Stimulated activated naive CD8-positive, alpha-beta T cell treated with anti-CD3 and anti-CD28 coated beads, Interleukin-15, amount 100 ng/mL, for 72 hours (primary cell): ENCODE data around the gene POLDIP3.
"Not testable (repeated sequence)": the region's sequence is repeated elsewhere in the genome, so short reads cannot be mapped to it uniquely, and the experiment has no call there.

ENCODE experiments used
- ATAC-seq: fragments of 150-1000 bp; cut with Tn5 transposase; 2 replicates; pipeline ENCODE4 v1.10.0; 2021; ENCODE audit warnings: mild to moderate bottlenecking, moderate library complexity
- DNase-seq, 2 donors: peaks; one replicate each; pipeline ENCODE4 v3.0.0; 2021 to 2022
- H3K27ac Mint-ChIP-seq, 2 donors: one replicate each; pipeline ENCODE4 v1.8.0; 2022; ENCODE audit warnings: mild to moderate bottlenecking in 2 of 2, mixed read lengths in 2 of 2, moderate library complexity in 2 of 2
- H3K27me3 Mint-ChIP-seq: one replicate; pipeline ENCODE4 v1.8.0; 2022; ENCODE audit warnings: mixed read lengths
- H3K4me1 Mint-ChIP-seq: one replicate; pipeline ENCODE4 v1.8.0; 2022; ENCODE audit warnings: mild to moderate bottlenecking, mixed read lengths
- H3K4me3 Mint-ChIP-seq, 2 donors: one replicate each; pipeline ENCODE4 v1.8.0; 2022; ENCODE audit warnings: mild to moderate bottlenecking in 2 of 2, mixed read lengths in 2 of 2, moderate library complexity in 1 of 2
- H3K9me3 Mint-ChIP-seq, 2 donors: one replicate each; pipeline ENCODE4 v1.8.0; 2022; ENCODE audit warnings: mixed read lengths in 2 of 2

The POLDIP3 gene

GRCh38 chr22:42585096-42585495 is 29.6 kb downstream of the POLDIP3 start:
- H3K27ac Mint-ChIP-seq = peak overlapping the region in 1 of 2 donors; percentile 79
- H3K4me1 Mint-ChIP-seq = peaks cover 23% of the 10 kb centered on the region
- no peak overlapping the region for H3K4me3 Mint-ChIP-seq

DNA sequence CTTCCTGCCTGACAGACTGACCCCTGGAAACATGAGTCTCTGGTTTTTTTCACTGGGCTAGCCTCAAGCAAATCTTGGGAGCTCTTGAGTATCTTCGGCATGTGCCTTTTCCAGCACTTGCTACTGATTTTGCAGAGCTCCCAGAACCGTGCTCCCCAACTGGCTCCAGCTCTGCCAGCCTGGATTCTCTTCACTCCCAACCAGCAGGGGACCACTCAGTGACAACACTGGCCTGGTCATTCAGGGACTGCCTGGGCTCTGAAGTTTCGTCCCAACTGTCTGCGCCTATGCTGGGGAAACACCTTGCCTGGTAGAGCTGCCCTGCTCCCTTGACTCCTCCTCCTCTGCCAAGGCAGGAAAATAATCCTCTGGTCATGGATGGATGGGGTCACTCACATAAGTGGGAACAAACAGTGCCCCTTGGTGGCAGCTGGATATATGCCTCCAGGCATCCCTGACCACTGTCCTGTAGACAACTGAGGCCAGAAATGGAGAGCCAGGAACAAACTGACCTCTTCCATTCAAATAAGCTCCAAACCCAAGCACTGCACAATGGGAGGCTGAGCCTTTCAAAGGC is 30.2 kb downstream of the POLDIP3 start:
- H3K27me3 Mint-ChIP-seq = no peaks in the 10 kb centered on the region
- no peaks in the 10 kb centered on the region for H3K9me3 Mint-ChIP-seq
- DNase-seq (no peak), ATAC-seq (no peak)
- H3K4me3 Mint-ChIP-seq = no peak overlapping the region
- peak overlapping the region in 1 of 2 donors; percentile 79 for H3K27ac Mint-ChIP-seq
- H3K4me1 Mint-ChIP-seq = peaks cover 26% of the 10 kb centered on the region

More at GRCh38 chr22:42585096-42585495, 29.6 kb downstream of the POLDIP3 start:
- Mint-ChIP-seq H3K9me3 (no peaks in the 10 kb centered on the region), H3K27me3 (no peaks in the 10 kb centered on the region)
- DNase-seq = no peak
- ATAC-seq = no peak

DNA sequence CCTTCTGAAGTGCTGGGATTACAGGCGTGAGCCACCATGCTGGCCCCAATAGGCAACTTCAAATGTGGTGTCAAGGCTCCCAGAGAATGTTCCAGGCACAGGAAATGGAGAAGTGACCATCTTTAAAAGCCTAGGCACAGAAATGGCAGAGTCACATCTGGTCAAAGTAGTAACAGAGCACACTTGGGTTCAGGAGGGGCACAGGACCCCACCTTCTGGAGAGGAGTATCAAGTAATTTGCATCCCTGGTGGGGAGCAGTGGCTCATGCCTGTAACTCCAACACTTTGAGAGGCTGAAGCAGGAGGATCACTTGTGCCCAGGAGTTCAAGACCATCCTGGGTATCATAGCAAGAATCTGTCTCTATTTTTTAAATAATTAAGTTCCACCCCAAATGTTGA is 31.7 kb downstream of the POLDIP3 start:
- Mint-ChIP-seq H3K27me3 (no peaks in the 10 kb centered on the region), H3K4me1 (peaks cover 26% of the 10 kb centered on the region), H3K27ac (no peak overlapping the region), H3K4me3 (no peak overlapping the region), H3K9me3 (no peaks in the 10 kb centered on the region)
- DNase-seq = no peak
- ATAC-seq = no peak

- Mint-ChIP-seq H3K9me3 (no peaks in the 10 kb centered on the region), H3K27me3 (no peaks in the 10 kb centered on the region), H3K4me1 (peaks cover 26% of the 10 kb centered on the region), H3K4me3 (peak overlapping the region; percentile 97 to 100), H3K27ac (peak overlapping the region; percentile 57 to 79)
- ATAC-seq (peak; percentile 90), DNase-seq (peak; percentile 74 to 80)
Observed at GRCh38 chr22:42581762-42582716, 32.6 kb downstream of the POLDIP3 start.

GRCh38 chr22:42581194-42581761 is 33.4 kb downstream of the POLDIP3 start:
- not testable (repeated sequence) for H3K27me3 Mint-ChIP-seq, DNase-seq, H3K9me3 Mint-ChIP-seq
- ATAC-seq = peak; percentile 25
- H3K4me1 Mint-ChIP-seq = peaks cover 26% of the 10 kb centered on the region
- peak overlapping the region; percentile 94 to 98 for H3K27ac Mint-ChIP-seq
- peak overlapping the region; percentile 97 to 100 for H3K4me3 Mint-ChIP-seq

DNA sequence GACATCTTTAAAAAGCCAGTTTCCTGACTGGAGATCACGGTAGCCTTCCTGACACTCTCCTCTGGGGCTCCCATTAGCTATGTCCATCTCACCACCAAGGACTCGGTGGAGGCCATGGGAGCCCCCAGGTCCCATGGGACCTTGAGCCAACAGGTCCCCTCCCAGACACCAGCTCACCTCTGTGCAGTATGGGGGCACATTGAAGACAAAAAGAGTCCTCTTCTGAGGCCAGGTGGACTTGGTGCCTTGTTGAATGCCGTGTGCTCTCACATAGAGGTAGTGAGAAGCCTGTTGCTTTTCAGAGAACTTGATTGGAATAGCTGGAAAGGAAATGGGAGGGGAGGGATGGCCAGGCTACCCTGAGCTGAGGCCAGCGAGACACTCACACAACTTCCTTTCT is 34.6 kb downstream of the POLDIP3 start:
- Mint-ChIP-seq H3K4me3 (peak overlapping the region in 1 of 2 donors; percentile 51), H3K4me1 (peaks cover 26% of the 10 kb centered on the region)
- ATAC-seq, H3K9me3 Mint-ChIP-seq, DNase-seq, H3K27me3 Mint-ChIP-seq, H3K27ac Mint-ChIP-seq: not testable (repeated sequence)

- ATAC-seq (no peak), DNase-seq (no peak)
- no peaks in the 10 kb centered on the region for H3K27me3 Mint-ChIP-seq
- H3K27ac Mint-ChIP-seq = peak overlapping the region in 1 of 2 donors; percentile 54
- no peak overlapping the region for H3K4me3 Mint-ChIP-seq
- no peaks in the 10 kb centered on the region for H3K9me3 Mint-ChIP-seq
- peaks cover 23% of the 10 kb centered on the region for H3K4me1 Mint-ChIP-seq
Observed at GRCh38 chr22:42577623-42578240, 37.0 kb downstream of the POLDIP3 start.

GRCh38 chr22:42577141-42577540 is 37.5 kb downstream of the POLDIP3 start:
- H3K4me3 Mint-ChIP-seq, H3K9me3 Mint-ChIP-seq, H3K27me3 Mint-ChIP-seq, DNase-seq, ATAC-seq: not testable (repeated sequence)
- H3K4me1 Mint-ChIP-seq = peaks cover 17% of the 10 kb centered on the region
- peak overlapping the region; percentile 12 to 74 for H3K27ac Mint-ChIP-seq

DNA sequence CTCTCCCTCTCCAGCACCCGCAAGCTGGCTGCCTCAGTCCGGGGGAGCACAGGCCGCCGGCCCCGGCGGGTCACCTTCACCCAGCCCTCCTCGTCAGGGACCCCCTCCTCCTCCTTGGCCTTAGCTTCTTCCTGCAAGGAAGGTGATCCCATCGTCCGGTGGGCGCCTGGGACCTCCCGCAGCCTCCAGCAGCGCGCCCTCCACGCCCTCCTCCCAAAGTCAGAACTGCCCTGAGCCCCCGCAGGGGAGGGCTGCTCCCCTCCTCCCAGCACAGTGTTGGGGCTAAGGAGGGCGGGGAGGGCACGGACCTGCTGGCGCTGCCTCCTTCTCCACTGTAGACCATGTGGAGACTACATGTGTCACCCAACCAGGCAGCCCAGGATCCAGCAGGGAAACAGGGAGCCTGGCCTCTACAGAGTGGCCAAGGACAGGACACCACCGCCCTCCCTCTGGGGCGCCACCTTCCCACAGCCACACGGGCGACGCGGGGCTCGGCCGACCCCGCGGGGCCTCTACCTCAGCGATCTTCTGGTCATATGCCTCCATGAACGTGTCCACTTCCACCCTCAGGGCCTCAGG is 38.6 kb downstream of the POLDIP3 start:
- H3K9me3 Mint-ChIP-seq, H3K27me3 Mint-ChIP-seq, DNase-seq, H3K4me3 Mint-ChIP-seq, H3K4me1 Mint-ChIP-seq: not testable (repeated sequence)
- ATAC-seq = peak; percentile 20
- peak overlapping the region in 1 of 2 donors; percentile 19 for H3K27ac Mint-ChIP-seq

- ATAC-seq = not testable (repeated sequence)
Observed at GRCh38 chr22:42574468-42574867, 40.2 kb downstream of the POLDIP3 start.

DNA sequence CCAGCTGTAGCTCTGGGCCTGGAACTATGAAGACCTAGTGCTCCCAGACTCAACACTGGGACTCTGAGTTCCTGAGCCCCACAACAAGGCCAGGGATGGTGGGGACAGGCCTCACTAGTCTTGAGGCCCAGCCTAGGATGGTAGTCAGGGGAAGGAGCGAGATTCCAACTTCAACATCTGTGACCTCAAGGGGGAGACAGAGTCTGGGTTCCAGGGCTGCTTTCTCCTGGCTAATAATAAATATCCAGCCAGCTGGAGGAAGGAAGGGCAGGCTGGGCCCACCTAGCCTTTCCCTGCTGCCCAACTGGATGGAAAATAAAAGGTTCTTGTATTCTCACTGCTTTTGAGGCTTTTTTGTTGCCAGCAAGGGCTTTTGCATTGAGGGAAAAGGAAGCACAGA is 40.6 kb downstream of the POLDIP3 start:
- H3K4me3 Mint-ChIP-seq, H3K9me3 Mint-ChIP-seq, H3K4me1 Mint-ChIP-seq, DNase-seq, H3K27me3 Mint-ChIP-seq, ATAC-seq: not testable (repeated sequence)
- peak overlapping the region in 1 of 2 donors; percentile 25 for H3K27ac Mint-ChIP-seq

More at GRCh38 chr22:42574468-42574867, 40.2 kb downstream of the POLDIP3 start:
- H3K27me3 Mint-ChIP-seq, H3K9me3 Mint-ChIP-seq, DNase-seq, H3K4me1 Mint-ChIP-seq, H3K4me3 Mint-ChIP-seq: not testable (repeated sequence)
- peak overlapping the region in 1 of 2 donors; percentile 25 for H3K27ac Mint-ChIP-seq

GRCh38 chr22:42571068-42571467 is 43.6 kb downstream of the POLDIP3 start:
- not testable (repeated sequence) for H3K4me3 Mint-ChIP-seq, H3K27me3 Mint-ChIP-seq, DNase-seq, ATAC-seq, H3K9me3 Mint-ChIP-seq, H3K4me1 Mint-ChIP-seq
- H3K27ac Mint-ChIP-seq = peak overlapping the region in 1 of 2 donors; percentile 34

DNA sequence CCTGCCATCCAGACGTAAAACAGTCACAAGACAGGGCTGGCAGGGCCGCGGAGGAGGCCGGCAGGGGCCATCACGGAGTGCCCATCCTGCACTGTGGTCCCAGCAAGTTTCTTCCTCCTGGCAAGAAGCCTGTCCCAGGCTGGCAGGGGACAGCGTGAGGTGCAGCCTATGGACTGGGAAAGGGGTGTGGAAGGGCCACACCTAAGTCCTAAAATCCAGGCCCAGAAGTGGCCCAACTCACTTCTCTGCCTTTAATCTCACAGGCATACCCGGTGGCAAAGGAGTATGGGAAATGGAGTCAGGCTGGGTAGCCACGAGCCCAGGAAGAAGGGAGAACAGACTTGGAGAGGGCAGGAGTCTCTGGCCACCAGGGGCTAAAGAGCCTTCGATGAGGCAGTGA is 44.1 kb downstream of the POLDIP3 start:
- not testable (repeated sequence) for H3K4me3 Mint-ChIP-seq, ATAC-seq, DNase-seq, H3K27me3 Mint-ChIP-seq, H3K27ac Mint-ChIP-seq, H3K4me1 Mint-ChIP-seq, H3K9me3 Mint-ChIP-seq

DNA sequence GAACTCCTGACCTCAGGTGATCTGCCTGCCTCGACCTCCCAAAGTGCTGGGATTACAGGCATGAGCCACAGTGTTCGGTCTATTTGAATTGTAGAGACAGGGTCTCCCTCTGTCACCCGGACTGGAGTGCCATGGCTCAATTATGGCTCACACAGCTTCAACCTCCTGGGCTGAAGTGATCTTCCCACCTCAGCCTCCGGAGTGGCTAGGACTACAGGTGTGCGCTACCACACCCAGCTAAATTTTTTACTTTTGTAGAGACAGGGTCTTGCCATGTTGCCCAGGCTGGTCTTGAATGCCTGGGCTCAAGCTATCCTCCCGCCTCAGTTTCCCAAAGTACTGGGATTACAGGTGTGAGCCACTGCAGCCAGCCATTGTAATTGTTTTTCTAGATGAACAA is 46.7 kb downstream of the POLDIP3 start:
- H3K27ac Mint-ChIP-seq = peak overlapping the region in 1 of 2 donors; percentile 27
- not testable (repeated sequence) for H3K9me3 Mint-ChIP-seq, H3K27me3 Mint-ChIP-seq, ATAC-seq, DNase-seq, H3K4me1 Mint-ChIP-seq, H3K4me3 Mint-ChIP-seq

DNA sequence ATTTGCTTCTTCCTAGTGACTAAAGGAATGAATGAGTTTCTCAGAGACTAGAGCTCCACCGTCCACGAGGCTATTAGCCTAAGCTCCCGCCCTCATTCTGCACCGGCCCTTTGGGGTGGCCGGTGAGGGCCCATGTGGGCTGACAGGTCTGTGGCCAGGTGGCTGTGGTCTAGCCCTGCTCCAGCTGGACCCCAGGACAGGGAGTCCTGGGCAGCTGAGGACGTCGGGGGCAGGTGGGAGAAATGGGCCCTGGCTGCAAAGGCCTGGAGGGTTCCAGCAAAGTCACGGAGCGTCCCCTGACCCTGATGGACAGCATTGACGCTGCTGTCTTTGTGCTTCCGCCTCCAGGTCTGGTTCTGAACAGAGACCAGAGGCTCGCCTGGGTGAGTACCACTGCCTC is 48.7 kb downstream of the POLDIP3 start:
- Mint-ChIP-seq H3K4me1 (peaks cover 10% of the 10 kb centered on the region), H3K9me3 (no peaks in the 10 kb centered on the region), H3K4me3 (no peak overlapping the region), H3K27me3 (no peaks in the 10 kb centered on the region), H3K27ac (no peak overlapping the region)
- ATAC-seq (peak; percentile 11), DNase-seq (no peak)
